HepG2 (cell line): Measurements from ENCODE around the gene ARHGAP29. TPM values are rescaled to one million over a fixed set of nuclear protein-coding genes. Genes with fewer than 3 reads are reported as not detected.

Experiments
- ATAC-seq: fragments of 200-7000 bp; cut with Tn5 transposase; 3 replicates; pipeline ENCODE4 v1.9.1; 2020; ENCODE audit warnings: mild to moderate bottlenecking, moderate library complexity
- BruUV-seq: library from RNA; stranded (reverse); fragments of 400-500 nt; replicated peaks from 2 replicates; lab custom pipeline; 2021; lab: Mats Ljungman, UMichigan
- CTCF ChIA-PET: fragments of 300-600 bp; formaldehyde crosslinking; extraction: SDS; loops from one replicate; lab custom pipeline; 2021; ENCODE audit warnings: low total read pairs, inconsistent platforms, low intra/inter-chr PET ratio; lab: Yijun Ruan, JAX
- POLR2A ChIA-PET: fragments of 350-600 bp; sonication (Branson Sonifier 250); formaldehyde crosslinking; loops from one replicate; lab custom pipeline; 2020; ENCODE audit warnings: antibody characterized with exemption, inconsistent platforms; lab: Yijun Ruan, JAX
- DNase-seq: peaks from one replicate; pipeline ENCODE4 v3.0.0-alpha.2; 2015; ENCODE audit warnings: low spot score
- FAIRE-seq: peaks from 3 replicates; lab custom pipeline; 2011; peaks lifted over from hg19 to GRCh38; lab: Jason Lieb, UNC
- H2AFZ ChIP-seq: one replicate; pipeline ENCODE4 v1.6.1; 2011; ENCODE audit warnings: low read length, inconsistent platforms
- H3K27ac ChIP-seq: fragments of 300-600 bp; 3 replicates; pipeline ENCODE4 v1.8.0; 2011; ENCODE audit warnings: mixed run types, mild to moderate bottlenecking, mixed read lengths, low read length, inconsistent platforms; ENCODE audit not compliant: insufficient read depth; ENCODE audit errors: extremely low read length
- H3K27me3 ChIP-seq, 2 experiments: fragments of 200-600 bp in 1 of 2; 2 replicates in 1 of 2; 3 replicates in 1 of 2; pipeline versions ENCODE4 v1.6.0 to v1.8.0; 2011; ENCODE audit warnings: low read length in 2 of 2, mild to moderate bottlenecking in 2 of 2, moderate library complexity in 2 of 2, inconsistent platforms in 1 of 2; ENCODE audit not compliant: insufficient read depth in 2 of 2, control insufficient read depth in 1 of 2
- H3K36me3 ChIP-seq, 2 experiments: fragments of 200-600 bp in 1 of 2; replicated peaks in 1 of 2; 2 replicates in 1 of 2; 3 replicates in 1 of 2; pipeline versions ENCODE4 v1.5.1 to v1.8.0; 2011; ENCODE audit warnings: low read length in 2 of 2, inconsistent platforms in 1 of 2; ENCODE audit not compliant: insufficient read depth in 2 of 2, control insufficient read depth in 1 of 2
- H3K4me1 ChIP-seq: 2 replicates; pipeline ENCODE4 v1.5.1; 2012; ENCODE audit warnings: low read length, inconsistent platforms; ENCODE audit not compliant: insufficient read depth
- H3K4me2 ChIP-seq: 2 replicates; pipeline ENCODE4 v1.6.0; 2011; ENCODE audit warnings: low read depth, low read length, inconsistent platforms
- H3K4me3 ChIP-seq, 3 experiments: fragments of 200-600 bp in 1 of 3; sonication (generic), shearing (Covaris generic) in 1 of 3; replicated peaks in 1 of 3; 2 replicates each; pipeline ENCODE4 v1.5.1; 2011 to 2016; ENCODE audit warnings: low read length in 3 of 3, inconsistent platforms in 2 of 3, low read depth in 2 of 3, mild to moderate bottlenecking in 2 of 3, control low read depth in 1 of 3, mixed read lengths in 1 of 3; ENCODE audit not compliant: insufficient read depth in 1 of 3
- H3K79me2 ChIP-seq: one replicate; pipeline ENCODE4 v1.6.1; 2011; ENCODE audit warnings: low read length, inconsistent platforms; ENCODE audit not compliant: insufficient read depth
- H3K9ac ChIP-seq: 2 replicates; pipeline ENCODE4 v1.6.0; 2011; ENCODE audit warnings: mild to moderate bottlenecking, low read depth, low read length, inconsistent platforms; ENCODE audit not compliant: insufficient read depth
- H3K9me3 ChIP-seq: 2 replicates; pipeline ENCODE4 v1.5.1; 2012; ENCODE audit warnings: mild to moderate bottlenecking, low read length
- H4K20me1 ChIP-seq: 2 replicates; pipeline ENCODE4 v1.6.0; 2011; ENCODE audit warnings: inconsistent platforms, mild to moderate bottlenecking, low read length, moderate library complexity; ENCODE audit not compliant: insufficient read depth
- RAD21 ChIP-seq: fragments of 450-650 bp; formaldehyde crosslinking; IDR thresholded peaks from 2 replicates; pipeline ENCODE4 v1.5.0; 2020; ENCODE audit warnings: mild to moderate bottlenecking
- ZEB1 ChIP-seq: IDR thresholded peaks from 2 replicates; pipeline ENCODE4 v1.6.1; 2012; ENCODE audit warnings: mild to moderate bottlenecking, low read depth, inconsistent platforms; ENCODE audit not compliant: insufficient replicate concordance
- ZNF337 ChIP-seq: sonication (generic); formaldehyde crosslinking; IDR thresholded peaks from 2 replicates; pipeline ENCODE4 v1.5.1; 2020; ENCODE audit warnings: missing genetic modification reagents, low read depth, mild to moderate bottlenecking, borderline replicate concordance
- ZNF460 ChIP-seq: sonication (generic); formaldehyde crosslinking; IDR thresholded peaks from 2 replicates; pipeline ENCODE4 v1.5.1; 2020; ENCODE audit warnings: missing genetic modification reagents, mild to moderate bottlenecking, borderline replicate concordance
- WGBS: methylation state at CpG from one replicate; pipeline ENCODE4 v1.1.6; 2017; ENCODE audit warnings: low lambda C conversion rate; 5-methylcytosine and 5-hydroxymethylcytosine counted together
- in situ Hi-C: cut with HindIII; loops from 2 replicates; pipeline ENCODE4 v1.10.0; 2017; ENCODE audit warnings: low pct_unique_long_range_greater_than_20kb; ENCODE audit not compliant: extremely low pct_ligation_motif_present
- intact Hi-C: fragments of 100-400 bp; cut with micrococcal nuclease; formaldehyde crosslinking; loops from one replicate; pipeline ENCODE4 v1.10.0; 2022; ENCODE audit not compliant: unreplicated experiment
- polyA plus RNA-seq, 8 experiments: library from polyadenylated mRNA; depleted of rRNA in 3 of 8; stranded (reverse) in 7 of 8; unstranded in 1 of 8; fragments of >200 nt; fragmentation: Illumina TruSeq in 4 of 8; extraction: Trizol in 4 of 8; gene quantifications; 2 replicates each; pipeline versions ENCODE4 v1.2.1 to v1.2.3, GENCODE V29; 2011 to 2016; ENCODE audit warnings: low read depth in 4 of 8, missing spikeins in 1 of 8, mixed read lengths in 1 of 8; ENCODE audit not compliant: insufficient read depth in 1 of 8
- total RNA-seq, 5 experiments: library from RNA; depleted of rRNA; stranded (reverse); fragments of >200 nt; fragmentation: Illumina TruSeq; extraction: Trizol; gene quantifications; 2 replicates each; pipeline ENCODE4 v1.2.3, GENCODE V29; 2016; ENCODE audit warnings: low read depth in 1 of 5
- TF ChIP-seq, protein P1 (sequence below): IDR thresholded peaks from 2 replicates; pipeline ENCODE4 v1.6.1; 2016; ENCODE audit warnings: low read depth, borderline replicate concordance
- TF ChIP-seq, protein P2 (sequence below): sonication (generic); formaldehyde crosslinking; IDR thresholded peaks from 2 replicates; pipeline ENCODE4 v1.5.0; 2020; ENCODE audit warnings: mild to moderate bottlenecking, missing genetic modification reagents
- TF ChIP-seq, protein P3 (sequence below): sonication (generic); formaldehyde crosslinking; IDR thresholded peaks from 2 replicates; pipeline ENCODE4 v1.8.1; 2023; ENCODE audit warnings: mild to moderate bottlenecking, missing genetic modification reagents, borderline replicate concordance
- TF ChIP-seq, protein P4 (sequence below): sonication (generic); formaldehyde crosslinking; IDR thresholded peaks from 2 replicates; pipeline ENCODE4 v1.8.1; 2022; ENCODE audit warnings: mild to moderate bottlenecking, missing genetic modification reagents
- TF ChIP-seq, protein P5 (sequence below): sonication (generic); formaldehyde crosslinking; IDR thresholded peaks from 2 replicates; pipeline ENCODE4 v1.4.0; 2020; ENCODE audit warnings: missing genetic modification reagents

The ARHGAP29 gene
- total and polyA plus RNA-seq, 2 of the 13 experiments (the other 11 are each of a cell fraction or from before 2014, with no cell fraction given): 12.8 to 18.3 TPM

DNA sequence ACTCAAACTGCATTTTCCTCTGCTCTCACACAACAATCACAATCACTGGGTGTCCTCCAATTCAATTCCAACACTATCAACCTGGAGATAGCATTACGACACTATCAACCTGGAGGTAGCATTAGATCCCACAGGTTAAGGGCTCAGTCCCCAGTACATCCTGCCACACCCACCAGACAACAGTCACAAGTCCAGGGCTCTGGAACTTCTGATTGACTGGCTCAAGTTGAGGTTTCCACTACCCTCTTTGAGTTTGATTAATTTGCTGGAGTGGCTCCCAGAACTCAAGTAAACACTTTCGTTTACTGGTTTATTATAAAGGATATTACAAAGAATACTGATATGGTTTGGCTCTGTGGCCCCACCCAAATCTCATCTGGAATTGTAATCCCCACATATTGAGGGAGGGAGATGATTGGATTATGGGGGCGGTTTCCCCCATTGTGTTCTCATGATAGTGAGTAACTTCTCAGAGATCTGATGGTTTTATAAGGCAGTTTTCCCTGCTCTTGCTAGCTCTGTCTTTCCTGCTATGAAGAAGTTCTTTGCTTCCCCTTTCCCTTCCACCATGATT lies 49.6 kb upstream of the ARHGAP29 start:
- WGBS: 50% methylated on average over 3 of the region's 3 CpGs
- no peak overlapping the region for H3K4me2 ChIP-seq
- TF ChIP-seq, protein P1, sequence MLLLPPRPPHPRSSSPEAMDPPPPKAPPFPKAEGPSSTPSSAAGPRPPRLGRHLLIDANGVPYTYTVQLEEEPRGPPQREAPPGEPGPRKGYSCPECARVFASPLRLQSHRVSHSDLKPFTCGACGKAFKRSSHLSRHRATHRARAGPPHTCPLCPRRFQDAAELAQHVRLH (CRISPR knock-in tag): no peak
- TF ChIP-seq ZEB1 (no peak), ZNF460 (CRISPR knock-in tag) (no peak), ZNF337 (no peak), RAD21 (CRISPR knock-in tag) (no peak)
- TF ChIP-seq, protein P2, sequence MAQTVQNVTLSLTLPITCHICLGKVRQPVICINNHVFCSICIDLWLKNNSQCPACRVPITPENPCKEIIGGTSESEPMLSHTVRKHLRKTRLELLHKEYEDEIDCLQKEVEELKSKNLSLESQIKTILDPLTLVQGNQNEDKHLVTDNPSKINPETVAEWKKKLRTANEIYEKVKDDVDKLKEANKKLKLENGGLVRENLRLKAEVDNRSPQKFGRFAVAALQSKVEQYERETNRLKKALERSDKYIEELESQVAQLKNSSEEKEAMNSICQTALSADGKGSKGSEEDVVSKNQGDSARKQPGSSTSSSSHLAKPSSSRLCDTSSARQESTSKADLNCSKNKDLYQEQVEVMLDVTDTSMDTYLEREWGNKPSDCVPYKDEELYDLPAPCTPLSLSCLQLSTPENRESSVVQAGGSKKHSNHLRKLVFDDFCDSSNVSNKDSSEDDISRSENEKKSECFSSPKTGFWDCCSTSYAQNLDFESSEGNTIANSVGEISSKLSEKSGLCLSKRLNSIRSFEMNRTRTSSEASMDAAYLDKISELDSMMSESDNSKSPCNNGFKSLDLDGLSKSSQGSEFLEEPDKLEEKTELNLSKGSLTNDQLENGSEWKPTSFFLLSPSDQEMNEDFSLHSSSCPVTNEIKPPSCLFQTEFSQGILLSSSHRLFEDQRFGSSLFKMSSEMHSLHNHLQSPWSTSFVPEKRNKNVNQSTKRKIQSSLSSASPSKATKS (CRISPR knock-in tag): no peak
- TF ChIP-seq, protein P3, sequence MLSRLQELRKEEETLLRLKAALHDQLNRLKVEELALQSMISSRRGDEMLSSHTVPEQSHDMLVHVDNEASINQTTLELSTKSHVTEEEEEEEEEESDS (CRISPR knock-in tag): no peak
- TF ChIP-seq, protein P4, sequence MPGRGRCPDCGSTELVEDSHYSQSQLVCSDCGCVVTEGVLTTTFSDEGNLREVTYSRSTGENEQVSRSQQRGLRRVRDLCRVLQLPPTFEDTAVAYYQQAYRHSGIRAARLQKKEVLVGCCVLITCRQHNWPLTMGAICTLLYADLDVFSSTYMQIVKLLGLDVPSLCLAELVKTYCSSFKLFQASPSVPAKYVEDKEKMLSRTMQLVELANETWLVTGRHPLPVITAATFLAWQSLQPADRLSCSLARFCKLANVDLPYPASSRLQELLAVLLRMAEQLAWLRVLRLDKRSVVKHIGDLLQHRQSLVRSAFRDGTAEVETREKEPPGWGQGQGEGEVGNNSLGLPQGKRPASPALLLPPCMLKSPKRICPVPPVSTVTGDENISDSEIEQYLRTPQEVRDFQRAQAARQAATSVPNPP (CRISPR knock-in tag): no peak
- TF ChIP-seq, protein P5, sequence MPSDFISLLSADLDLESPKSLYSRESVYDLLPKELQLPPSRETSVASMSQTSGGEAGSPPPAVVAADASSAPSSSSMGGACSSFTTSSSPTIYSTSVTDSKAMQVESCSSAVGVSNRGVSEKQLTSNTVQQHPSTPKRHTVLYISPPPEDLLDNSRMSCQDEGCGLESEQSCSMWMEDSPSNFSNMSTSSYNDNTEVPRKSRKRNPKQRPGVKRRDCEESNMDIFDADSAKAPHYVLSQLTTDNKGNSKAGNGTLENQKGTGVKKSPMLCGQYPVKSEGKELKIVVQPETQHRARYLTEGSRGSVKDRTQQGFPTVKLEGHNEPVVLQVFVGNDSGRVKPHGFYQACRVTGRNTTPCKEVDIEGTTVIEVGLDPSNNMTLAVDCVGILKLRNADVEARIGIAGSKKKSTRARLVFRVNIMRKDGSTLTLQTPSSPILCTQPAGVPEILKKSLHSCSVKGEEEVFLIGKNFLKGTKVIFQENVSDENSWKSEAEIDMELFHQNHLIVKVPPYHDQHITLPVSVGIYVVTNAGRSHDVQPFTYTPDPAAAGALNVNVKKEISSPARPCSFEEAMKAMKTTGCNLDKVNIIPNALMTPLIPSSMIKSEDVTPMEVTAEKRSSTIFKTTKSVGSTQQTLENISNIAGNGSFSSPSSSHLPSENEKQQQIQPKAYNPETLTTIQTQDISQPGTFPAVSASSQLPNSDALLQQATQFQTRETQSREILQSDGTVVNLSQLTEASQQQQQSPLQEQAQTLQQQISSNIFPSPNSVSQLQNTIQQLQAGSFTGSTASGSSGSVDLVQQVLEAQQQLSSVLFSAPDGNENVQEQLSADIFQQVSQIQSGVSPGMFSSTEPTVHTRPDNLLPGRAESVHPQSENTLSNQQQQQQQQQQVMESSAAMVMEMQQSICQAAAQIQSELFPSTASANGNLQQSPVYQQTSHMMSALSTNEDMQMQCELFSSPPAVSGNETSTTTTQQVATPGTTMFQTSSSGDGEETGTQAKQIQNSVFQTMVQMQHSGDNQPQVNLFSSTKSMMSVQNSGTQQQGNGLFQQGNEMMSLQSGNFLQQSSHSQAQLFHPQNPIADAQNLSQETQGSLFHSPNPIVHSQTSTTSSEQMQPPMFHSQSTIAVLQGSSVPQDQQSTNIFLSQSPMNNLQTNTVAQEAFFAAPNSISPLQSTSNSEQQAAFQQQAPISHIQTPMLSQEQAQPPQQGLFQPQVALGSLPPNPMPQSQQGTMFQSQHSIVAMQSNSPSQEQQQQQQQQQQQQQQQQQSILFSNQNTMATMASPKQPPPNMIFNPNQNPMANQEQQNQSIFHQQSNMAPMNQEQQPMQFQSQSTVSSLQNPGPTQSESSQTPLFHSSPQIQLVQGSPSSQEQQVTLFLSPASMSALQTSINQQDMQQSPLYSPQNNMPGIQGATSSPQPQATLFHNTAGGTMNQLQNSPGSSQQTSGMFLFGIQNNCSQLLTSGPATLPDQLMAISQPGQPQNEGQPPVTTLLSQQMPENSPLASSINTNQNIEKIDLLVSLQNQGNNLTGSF (CRISPR knock-in tag): no peak

More for the DNA sequence above, 49.6 kb upstream of the ARHGAP29 start:
- POLR2A ChIA-PET: no interaction called here
- in situ Hi-C loops: no loop called here
- no peaks in the 10 kb centered on the region for H3K9me3 ChIP-seq
- H4K20me1 ChIP-seq: no peaks in the 10 kb centered on the region
- no peak overlapping the region for H3K27ac ChIP-seq
- intact Hi-C loops: no loop called here
- CTCF ChIA-PET: no interaction called here
- FAIRE-seq (no peak), ATAC-seq (no peak), DNase-seq (no peak)
- H3K4me1 ChIP-seq: peaks cover 11% of the 10 kb centered on the region
- H3K79me2 ChIP-seq: no peaks in the 10 kb centered on the region
- no peaks in the 10 kb centered on the region for H3K27me3 ChIP-seq
- H2AFZ ChIP-seq: no peak overlapping the region
- no TSS peak for BruUV-seq
- H3K36me3 ChIP-seq: no peaks in the 10 kb centered on the region
- no peak overlapping the region for H3K9ac ChIP-seq
- H3K4me3 ChIP-seq: no peak overlapping the region
